Stimulated activated CD8-positive, alpha-beta memory T cell treated with anti-CD3 and anti-CD28 coated beads, Interleukin-15, amount 100 ng/mL, for 4 hours (primary cell): ENCODE data around the gene GRK7.
"Not testable (repeated sequence)": the region's sequence is repeated elsewhere in the genome, so short reads cannot be mapped to it uniquely, and the experiment has no call there.

Experiments
- DNase-seq, 2 donors: peaks; one replicate each; pipeline ENCODE4 v3.0.0-alpha.2; 2020; ENCODE audit warnings: low read depth in 2 of 2

The GRK7 gene

DNA sequence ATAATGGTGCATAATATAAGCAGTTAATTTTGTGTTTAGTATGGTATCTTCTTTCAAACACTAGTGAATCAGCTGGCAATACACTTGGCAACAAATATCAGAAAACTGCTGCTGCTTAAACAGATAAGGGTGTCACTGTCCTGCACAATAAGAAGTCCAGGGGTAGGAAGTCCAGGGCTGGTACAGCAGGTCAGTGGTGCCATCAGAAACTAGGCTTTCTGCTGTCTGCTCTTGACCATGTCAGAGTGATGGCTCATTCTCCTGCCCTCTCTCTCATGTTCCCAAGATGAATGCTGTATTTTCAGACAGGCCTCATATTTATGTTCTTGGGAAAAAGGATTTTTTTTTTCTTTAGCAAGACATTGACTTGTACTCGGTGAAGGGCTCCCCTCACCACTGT lies 9.2 kb upstream of the GRK7 start:
- no peak for DNase-seq

DNA sequence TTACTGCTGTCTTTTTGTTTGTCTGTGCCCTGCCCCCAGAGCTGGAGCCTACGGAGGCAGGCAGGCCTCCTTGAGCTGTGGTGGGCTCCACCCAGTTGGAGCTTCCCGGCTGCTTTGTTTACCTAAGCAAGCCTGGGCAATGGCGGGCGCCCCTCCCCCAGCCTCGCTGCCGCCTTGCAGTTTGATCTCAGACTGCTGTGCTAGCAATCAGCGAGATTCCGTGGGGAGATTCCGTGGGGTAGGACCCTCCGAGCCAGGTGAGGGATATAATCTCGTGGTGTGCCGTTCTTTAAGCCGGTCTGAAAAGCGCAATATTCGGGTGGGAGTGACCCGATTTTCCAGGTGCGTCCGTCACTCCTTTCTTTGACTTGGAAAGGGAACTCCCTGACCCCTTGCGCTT lies 656 bp upstream of the GRK7 start:
- DNase-seq = not testable (repeated sequence)

DNA sequence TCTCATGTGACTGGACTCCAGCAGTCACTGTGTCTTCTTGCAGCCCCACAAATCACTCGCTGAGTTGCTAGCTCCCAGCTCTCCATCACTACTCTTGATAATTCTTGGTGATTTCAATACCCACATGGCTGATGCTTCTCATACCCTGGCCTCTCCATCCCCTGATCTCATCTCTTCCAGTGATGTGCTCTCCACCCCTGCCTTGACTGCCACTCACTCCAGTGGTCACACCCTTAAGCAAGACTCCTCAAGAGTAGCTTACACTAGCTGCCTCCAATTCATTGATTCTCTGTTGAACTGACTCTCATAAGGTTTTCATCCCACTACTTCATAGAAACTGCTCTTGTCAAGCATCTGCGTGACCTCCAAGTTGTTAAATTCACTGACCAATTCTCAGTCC lies 837 bp downstream of the GRK7 start:
- DNase-seq = no peak

DNA sequence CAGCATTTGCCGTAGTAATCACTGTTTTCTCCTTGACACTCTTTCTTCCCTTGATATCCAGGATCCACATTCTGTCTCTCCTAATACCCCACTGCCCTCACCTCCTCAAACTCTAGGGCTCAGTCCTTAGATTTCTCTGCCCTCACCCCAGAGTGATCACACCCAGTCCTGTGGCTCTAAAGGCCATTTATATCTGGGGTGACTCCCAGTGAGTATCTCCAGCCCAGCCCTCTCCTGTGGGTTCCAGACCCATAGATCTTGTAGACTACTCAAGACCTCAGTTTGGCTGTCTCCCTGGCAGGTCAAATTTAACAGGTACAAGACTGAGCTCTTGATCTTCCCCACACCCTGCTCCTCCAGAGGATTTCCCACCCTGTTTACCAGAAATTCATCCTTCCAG lies 1.3 kb downstream of the GRK7 start:
- DNase-seq = no peak

- DNase-seq = no peak
These were observed 1.8 kb downstream of the GRK7 start for GRCh38 chr3:141764986-141765385.

DNA sequence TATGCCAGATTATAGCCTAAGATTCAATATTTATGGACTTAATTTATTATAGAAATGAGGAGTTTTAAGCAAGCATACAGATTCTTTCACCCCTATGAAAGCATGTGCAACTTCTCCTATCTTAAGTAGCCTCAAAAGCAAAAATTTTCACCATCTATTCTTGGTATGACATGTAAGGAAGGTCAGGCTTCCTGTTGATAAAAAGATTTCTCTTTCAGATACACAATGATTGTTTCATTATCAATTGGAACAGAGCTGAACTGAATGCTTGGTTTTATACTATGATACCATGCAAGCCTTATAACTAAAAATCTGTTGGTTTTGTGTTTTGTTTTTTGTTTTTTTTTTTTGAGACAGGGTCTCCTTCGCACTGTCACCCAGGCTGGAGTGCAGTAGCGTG lies 3.9 kb downstream of the GRK7 start:
- no peak for DNase-seq

DNA sequence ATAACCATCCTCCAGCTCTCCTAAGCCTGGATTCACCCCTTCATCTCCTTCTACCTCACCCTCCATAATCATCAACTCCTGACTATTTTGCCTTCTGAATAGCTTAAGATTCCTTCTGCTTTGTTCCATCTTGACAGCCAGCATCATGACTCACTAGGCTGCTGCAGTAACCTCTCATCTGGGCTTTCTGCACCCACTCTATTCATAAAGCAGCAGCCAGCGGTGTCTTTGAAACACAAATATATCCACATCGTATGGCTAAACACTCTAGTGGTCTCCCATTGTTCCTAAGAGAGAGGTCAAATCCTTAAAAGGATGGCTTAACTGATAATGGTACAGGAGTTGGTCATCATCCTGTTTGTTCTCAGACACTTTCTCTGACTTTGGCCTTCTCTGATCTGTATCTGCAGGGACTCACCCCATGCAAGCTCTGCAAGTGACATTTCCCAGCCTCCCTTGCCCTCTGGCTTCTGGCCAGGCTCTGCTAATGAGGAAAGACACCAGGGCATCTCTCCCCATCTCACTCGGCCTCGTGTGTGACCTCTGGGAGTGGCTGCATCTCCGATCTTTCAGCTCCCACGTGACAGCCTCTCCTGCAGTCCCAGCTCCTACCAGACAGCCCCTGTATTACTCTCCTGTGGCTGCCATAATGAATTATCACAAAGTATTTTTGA lies 6.2 kb downstream of the GRK7 start:
- DNase-seq = no peak

GRCh38 chr3:141773676-141774075 lies 10.5 kb downstream of the GRK7 start:
- no peak for DNase-seq

DNA sequence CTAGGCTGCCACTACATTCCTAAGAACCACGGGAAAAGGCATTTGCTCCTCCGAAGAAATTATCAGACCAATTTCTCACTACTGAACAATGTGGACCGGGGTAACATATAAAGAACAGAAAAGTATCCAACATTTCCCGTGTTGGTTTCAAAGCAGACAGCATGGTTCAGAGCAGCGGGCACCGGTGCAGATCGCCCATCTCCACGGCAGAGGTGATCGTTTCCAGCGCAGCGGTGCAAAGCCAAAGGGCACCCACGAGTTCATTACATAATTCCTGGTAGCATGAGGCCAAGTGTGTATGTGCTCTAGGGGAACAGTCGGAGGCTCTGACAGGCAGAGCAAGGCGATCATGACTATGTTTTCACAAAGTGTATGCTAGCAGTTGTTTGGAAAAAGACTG lies 13.2 kb downstream of the GRK7 start:
- DNase-seq = no peak

DNA sequence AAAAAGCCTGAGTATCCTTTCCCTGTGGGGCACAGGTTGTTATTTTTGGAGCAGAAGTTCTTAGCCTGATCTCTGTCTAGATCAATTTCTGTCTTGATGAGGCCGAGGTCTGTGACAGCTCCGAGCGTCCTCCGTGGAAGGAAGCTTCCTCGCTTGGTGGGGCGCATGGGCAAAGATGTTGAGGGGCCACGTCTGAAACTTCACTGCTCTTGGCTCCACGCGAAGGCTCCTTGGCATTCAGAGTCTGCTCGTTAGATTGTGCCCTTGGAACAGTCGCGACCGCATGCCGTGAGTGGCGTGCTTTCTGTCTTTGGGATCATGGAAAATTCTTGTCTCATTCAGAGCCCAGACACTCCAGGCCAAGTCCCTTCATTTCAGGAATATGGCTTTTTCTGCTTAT lies 13.7 kb downstream of the GRK7 start:
- no peak for DNase-seq

DNA sequence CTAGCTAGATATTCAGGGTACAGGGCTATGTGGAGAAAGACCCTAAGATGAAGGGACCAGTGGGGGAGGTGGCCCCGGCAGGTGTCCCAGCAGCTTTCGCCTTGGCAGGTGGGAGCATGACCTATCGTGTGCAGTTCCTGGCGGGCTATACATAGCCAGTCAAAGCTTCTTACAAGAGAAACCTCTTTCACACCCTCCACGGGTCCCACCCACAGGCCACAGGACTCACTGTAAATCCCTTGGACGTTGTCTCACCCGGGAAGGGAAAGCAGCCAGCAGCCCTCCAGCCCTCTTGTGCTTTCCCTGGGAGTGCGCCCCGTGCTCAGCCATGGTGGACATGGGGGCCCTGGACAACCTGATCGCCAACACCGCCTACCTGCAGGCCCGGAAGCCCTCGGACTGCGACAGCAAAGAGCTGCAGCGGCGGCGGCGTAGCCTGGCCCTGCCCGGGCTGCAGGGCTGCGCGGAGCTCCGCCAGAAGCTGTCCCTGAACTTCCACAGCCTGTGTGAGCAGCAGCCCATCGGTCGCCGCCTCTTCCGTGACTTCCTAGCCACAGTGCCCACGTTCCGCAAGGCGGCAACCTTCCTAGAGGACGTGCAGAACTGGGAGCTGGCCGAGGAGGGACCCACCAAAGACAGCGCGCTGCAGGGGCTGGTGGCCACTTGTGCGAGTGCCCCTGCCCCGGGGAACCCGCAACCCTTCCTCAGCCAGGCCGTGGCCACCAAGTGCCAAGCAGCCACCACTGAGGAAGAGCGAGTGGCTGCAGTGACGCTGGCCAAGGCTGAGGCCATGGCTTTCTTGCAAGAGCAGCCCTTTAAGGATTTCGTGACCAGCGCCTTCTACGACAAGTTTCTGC lies 15.0 kb downstream of the GRK7 start:
- DNase-seq = no peak

- DNase-seq = no peak
These were observed 16.5 kb downstream of the GRK7 start for GRCh38 chr3:141779667-141780066.

- DNase-seq = no peak
These were observed 19.3 kb downstream of the GRK7 start for GRCh38 chr3:141782386-141782932.

- no peak for DNase-seq
These were observed 20.4 kb downstream of the GRK7 start for GRCh38 chr3:141783632-141784031.

DNA sequence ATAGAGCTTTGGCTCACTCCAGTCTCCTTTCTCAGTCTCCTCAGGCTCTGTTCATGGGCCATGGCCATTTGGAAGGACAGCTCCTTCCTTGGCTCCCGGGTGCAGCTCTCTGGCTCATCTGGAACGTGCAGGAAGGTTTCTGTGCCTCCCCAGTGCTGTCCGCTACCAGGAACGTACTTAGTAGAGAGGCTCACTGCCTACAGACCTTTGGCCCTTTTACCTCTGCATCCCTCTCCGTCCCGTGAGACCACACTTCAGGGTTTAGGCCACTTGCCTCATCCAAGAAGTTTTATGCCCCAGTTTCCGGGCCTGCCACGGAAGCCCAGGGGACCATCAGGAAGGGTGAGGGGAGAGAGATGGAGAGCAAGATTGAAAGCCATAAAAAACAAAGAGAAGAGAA lies 20.9 kb downstream of the GRK7 start:
- DNase-seq = no peak

GRCh38 chr3:141784531-141784930 lies 21.3 kb downstream of the GRK7 start:
- DNase-seq = no peak

- DNase-seq = no peak
These were observed 24.9 kb downstream of the GRK7 start for GRCh38 chr3:141788149-141788548.

GRCh38 chr3:141788750-141789149 lies 25.5 kb downstream of the GRK7 start:
- DNase-seq = not testable (repeated sequence)

- DNase-seq = no peak
These were observed 26.1 kb downstream of the GRK7 start for GRCh38 chr3:141789281-141789680.

- no peak for DNase-seq
These were observed 27.0 kb downstream of the GRK7 start for GRCh38 chr3:141790171-141790570.

DNA sequence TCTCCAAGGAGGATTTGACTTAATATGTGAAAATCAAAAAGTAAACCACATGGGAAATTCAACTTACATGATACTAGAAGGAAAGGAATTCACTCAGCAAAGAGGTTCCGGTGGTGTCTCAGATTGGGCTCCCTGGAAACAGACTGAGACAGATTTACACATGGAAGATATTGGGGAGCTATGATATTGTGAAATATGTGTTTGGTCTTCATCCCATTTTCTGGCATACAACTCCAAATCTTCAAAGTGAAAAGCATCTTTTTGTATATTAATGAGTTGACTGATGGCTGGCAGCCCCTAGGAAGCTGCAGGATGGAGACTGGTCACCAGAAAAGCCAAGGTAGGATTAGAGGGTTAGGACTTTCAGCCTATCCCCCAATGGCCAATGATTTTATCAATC lies 29.3 kb downstream of the GRK7 start:
- DNase-seq = no peak

GRCh38 chr3:141793476-141794260 lies 30.5 kb downstream of the GRK7 start:
- DNase-seq = no peak
